Activated CD4-positive, alpha-beta T cell treated with anti-CD3 and anti-CD28 coated beads, Interleukin-10, Interleukin-2, amounts not matched to agents 100 ng/mL and 50 ng/mL, durations not matched to agents 16 hours and 8 hours (primary cell): ENCODE measurements around the gene LMNB1.
A peak's percentile ranks its signal among the peaks of the same experiment; 100 is the strongest.
"Not testable (repeated sequence)": the region's sequence is repeated elsewhere in the genome, so short reads cannot be mapped to it uniquely, and the experiment has no call there.

Experiments used
- DNase-seq: peaks from one replicate; pipeline ENCODE4 v3.0.0-alpha.2; 2020

The LMNB1 gene

DNA sequence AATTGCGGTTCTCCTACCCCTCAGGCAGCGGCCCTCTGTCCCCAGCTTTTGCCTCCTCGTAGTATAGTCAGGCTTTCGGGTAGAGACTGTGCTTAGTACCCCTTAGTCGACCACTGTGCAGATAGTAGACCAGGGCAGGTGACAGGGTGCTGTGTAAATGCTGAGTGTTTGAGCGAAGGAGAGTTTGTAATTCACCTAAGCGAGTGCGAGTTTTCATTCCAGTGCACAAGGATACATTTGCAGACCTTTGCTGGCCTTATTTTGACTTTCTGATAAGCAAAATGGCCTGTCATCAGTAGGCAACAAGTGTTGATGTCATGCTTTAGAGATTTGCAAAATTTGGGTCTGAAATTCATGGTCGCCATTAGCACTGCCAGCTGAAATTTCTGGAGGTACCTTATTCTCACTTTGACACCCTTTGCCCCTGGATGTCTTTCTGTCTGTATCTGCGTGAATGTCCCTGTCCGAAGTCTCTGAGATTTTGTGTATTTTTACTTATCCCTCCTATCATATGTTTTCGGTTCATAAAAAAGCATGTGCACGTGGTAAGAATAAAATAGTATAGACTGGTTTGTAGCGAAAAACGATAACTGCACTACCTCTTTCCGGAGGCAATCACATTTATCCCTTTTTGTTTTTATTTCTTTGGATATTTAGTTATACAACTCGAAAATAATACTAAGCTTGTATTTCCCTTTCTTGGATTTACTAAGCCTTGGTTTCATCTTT lies 1.9 kb downstream of the LMNB1 start:
- peak; percentile 28 for DNase-seq

DNA sequence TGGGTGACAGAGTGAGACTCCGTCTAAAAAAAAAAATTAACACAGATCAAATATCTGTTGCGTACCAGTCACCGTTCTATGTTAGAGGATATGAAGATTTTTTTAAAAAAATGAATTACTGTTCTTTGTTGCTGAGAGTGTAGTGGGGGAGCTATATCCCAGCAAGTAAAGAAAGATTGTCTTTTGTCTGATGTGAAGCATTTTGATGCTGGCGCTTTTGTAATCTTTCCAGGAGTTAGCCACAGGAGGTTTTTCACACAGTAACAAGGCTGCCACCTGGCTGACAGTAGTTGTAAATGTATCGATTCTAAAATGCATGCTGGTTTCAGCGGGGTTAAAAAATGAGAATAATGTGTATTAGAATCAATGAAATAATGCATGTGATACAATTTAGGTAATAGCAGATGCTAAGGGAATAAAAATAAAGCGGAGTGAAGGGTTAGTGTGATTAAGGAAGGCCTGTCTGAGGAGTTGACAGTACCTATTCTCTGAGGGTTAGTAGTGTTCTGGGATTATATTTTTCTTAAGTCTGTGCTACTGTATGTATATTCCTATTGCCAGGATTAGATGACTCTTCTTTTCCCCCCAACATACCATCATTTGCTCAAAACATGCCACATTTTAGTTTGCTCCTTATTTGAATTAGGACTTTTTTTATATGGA lies 3.4 kb downstream of the LMNB1 start:
- peak; percentile 74 for DNase-seq

DNA sequence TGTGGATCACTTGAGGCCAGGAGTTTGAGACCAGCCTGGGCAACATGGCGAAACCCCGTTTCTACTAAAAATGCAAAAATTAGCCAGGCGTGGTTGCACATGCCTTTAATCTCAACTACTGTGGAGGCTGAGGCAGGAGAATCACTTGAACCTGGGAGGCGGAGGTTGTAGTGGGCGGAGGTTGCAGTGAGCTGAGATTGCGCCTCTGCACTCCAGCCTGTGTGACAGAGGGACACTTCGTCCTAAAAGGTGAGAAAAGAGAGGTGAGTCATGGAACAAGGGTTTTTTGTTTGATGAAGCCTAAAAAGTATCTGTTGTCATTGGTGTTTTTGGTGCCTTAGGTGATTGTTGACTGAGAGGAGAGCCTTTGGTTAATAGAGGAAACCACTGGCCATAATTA lies 11.5 kb downstream of the LMNB1 start:
- DNase-seq: peak; percentile 38

DNA sequence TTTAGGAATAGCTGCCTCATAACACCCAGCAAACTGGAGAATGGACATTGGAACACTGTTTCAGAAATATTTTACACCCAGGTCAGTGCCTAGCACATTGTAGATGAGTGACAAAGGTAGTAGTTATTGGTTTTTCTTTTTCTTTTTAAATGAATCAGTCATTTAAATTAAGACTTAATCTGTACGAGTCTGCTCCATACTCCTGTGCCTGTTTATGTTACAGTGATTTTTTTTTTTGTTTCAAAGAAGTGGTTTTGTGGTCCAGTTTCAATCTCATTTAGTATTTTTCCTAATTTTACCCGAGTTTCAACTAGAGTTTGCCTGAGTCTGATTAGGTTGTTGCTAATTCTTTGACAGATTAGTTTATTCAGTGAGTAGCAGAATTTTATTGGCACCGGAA lies 16.2 kb downstream of the LMNB1 start:
- no peak for DNase-seq

DNA sequence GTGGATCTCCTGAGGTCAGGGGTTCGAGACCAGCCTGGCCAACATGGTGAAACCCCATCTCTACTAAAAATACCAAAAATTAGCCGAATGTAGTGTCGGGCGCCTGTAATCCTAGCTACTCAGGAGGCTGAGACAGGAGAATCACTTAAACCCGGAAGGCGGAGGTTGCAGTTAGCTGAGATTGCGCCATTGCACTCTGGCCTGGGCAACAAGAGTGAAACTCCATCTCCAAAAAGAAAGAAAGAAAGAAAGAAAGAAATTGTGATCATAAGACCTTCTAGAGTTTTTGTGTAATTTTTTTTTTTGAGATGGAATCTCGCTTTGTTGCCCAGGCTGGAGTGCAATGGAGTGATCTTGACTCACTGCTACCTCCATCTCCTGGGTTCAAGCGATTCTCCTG lies 16.7 kb downstream of the LMNB1 start:
- DNase-seq: not testable (repeated sequence)

DNA sequence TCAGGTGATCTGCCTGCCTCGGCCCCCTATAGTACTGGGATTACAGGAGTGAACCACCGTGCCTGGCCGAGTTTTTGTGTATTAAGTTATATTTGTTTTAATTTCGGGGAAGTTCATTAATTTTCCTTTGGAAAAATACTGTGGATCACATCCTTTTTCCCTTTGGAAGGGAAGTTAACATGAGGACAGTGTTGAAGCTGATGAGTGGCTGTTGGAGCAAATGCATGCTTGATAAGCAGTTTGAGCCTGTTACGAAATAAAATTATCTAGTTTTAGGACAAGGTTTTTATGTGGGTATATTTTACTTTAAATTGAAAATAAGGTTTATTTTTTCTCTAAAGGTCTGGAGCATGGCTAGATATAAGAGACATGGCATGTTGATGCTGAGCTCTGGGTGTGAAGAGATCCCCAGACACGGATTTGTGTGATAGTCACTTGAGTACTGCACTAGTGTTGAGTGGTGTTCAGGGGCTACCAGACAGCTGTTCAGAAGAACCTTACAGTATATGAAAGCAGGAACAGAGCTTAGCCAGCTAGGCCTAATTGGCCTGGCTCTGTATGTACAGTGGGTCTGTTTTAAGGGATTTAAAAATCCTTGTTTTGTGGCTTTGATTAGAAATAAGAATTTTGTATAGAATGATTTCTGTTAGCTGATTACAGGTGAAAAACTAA lies 17.4 kb downstream of the LMNB1 start:
- DNase-seq: no peak

DNA sequence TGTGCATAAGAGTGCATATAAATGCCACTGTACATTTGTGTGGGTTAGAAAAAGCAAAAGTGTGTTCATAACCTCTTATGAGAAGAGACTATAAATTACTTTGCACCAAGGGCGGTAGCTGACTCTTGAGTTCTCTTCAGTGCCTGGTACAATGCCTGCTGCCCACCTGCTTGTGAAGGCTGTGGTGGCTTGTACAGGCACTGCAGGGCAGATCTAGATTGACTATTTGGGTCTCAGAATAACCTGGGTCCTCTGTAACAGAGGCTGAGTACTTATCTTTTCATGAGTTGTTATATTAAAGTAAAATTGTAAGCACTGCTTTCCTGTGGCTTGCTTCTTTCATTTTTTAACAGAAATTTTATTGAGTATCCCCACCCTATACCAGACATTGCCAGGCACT lies 22.8 kb downstream of the LMNB1 start:
- no peak for DNase-seq

DNA sequence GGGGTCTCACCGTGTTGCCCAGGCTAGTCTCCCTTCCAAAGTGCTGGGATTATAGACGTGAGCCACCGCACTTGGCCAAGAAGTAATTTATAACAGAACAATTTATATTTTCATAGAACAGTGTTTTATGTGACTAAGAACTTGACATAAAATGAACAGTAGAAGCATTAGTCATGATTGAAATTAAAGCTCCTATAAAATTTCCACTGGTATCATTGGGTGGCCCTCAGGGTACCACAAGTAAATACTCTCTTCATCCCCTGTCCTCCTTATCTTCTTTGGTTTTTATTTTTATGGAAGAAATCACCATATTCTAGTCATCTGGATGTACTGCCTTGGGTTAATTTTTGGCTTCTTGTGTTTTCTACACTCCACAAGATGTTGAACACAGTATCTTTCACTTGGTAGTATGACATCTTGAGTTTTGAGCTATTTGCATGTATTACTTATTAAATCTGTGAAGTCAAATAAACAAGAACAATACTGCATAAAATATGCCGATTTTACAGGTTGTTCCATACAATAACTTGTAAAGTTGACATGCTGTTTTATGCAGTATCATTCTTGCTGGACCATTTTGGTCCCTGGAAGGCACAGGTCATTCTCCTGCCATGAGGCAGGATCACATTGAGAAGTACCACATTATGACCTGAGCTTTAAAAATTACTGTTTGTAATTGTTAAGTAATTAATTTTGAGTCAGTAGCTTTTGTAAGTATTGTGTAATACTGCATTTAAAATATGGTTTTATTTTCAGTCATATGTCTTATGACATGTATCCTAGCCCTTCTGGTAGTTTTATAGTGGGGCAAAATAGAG lies 24.4 kb downstream of the LMNB1 start:
- DNase-seq: no peak

DNA sequence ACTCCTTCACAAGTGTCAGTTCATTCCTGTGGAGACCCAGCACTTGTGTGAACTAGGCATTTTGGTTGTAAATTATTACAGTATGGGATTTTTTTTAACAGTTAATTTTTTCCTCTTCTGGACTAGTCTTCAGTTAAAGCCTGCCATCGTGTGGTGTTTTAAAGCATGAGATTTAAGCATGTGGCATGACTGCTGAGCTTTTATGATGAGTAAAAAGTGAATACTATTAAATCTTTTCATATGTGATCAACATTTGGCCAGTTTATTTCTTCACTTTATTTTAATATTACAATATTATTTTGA lies 25.0 kb downstream of the LMNB1 start:
- DNase-seq: peak; percentile 28

DNA sequence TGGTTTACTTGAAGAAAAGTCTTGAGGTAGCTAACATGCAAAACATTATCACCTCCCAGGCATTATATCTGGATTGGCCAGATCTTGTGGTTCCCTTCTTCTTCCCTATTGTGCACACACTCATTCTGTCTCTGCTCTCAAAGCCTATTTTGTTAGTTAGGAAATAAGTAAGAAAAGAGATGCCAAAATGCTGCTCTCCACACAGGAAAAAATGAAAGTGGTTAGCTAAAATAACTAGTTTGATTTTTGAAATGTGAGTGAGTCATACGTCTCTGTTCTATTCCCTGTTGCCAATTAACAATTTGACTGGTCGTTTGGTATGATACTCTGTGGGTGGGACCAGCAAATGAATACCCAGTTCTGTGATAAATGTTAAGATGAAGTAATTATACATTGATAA lies 28.1 kb downstream of the LMNB1 start:
- peak; percentile 38 for DNase-seq

DNA sequence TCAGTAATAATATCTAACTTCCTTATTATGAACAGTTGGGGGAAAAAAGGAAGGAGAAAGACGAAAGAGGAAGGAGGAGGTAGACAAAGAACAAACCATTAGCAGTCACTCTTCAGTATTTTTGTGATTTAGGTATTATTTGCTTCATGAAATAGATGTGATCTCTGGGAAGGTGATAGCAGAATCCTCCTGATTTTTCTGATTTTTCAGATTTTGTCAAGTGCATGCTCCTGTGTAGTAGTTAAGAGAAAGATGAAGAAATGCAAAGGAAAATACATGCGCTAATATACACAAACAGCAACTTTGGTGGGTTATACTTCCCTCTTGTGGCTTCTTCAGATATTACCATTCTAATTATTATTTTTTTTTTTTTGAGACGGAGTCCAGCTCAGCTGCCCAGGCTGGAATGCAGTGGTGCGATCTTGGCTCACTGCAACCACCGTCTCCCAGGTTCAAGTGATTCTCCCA lies 31.6 kb downstream of the LMNB1 start:
- no peak for DNase-seq

DNA sequence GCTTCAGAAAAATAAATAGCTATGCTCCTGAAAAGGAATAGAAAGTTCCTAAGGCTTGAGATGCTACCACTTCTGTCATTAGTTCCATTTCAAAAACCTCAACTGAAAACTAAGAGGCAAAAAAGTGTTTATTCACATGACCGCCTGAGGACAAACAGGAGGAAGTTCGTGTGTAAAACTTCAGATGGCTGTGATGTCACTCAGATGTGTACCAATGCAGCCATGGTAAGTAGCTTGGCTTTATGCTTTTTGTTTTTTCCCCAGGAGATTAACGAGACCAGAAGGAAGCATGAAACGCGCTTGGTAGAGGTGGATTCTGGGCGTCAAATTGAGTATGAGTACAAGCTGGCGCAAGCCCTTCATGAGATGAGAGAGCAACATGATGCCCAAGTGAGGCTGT lies 33.0 kb downstream of the LMNB1 start:
- DNase-seq: no peak

DNA sequence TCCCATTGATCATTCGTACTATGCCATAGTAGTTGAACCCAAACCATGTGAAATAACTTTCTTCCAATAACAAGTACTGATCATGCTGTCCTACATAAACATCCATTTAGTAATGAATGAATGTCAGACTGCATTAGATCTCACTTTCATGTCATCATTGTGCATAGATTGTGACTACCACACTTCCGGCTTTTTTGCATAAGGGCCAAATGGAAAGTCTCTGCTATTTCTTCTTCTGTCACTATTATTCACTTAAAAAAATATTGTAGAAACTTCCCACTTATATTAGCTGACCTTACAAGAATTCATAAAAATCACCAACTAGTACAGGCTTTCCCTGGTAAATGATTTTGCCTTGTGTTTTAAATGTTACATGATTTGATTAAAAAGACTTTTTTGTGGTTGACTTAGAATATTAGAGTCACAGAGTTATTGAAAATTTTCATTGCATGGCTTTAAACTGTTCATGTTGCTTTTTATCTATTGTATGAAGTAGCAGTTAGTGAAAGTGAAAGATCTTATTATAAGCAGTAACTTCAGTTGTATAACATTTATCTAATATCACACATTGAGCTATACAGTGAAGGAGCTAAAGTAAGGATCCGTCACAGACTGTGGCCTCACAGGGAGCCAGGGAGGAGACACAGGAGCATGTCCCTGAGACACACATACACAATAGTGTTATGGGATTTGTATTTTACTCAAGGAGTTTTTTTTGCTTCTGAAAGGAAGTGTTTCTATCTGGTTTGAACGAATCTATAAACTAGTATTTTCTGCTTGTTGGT lies 33.9 kb downstream of the LMNB1 start:
- no peak for DNase-seq

DNA sequence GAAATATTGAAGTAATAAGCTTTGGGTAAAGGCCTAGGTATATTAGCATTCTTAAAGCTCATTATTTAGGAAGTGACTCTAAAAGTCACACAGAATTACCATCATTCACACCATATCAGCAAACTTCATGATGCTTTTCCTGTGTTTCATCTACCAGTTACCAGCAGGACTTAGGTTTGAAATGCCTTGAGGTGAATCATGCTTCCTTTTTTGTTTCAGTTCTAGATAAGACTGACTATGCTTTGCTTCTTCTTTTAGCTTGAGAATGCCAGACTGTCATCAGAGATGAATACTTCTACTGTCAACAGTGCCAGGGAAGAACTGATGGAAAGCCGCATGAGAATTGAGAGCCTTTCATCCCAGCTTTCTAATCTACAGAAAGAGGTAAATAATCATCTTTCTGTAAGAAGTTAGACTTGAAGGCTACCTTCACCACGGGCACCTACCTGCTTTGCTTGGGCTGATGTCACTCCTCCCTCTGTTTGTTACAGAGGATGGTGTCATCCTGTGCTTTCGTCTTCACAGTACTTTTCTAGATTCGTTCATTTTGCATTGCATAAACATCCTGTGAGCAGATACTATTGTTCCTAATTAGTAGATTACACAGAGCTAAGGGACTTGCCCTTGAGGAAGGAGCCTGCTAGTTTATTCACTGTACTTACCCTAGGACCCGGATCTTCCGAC lies 34.7 kb downstream of the LMNB1 start:
- peak; percentile 78 for DNase-seq

DNA sequence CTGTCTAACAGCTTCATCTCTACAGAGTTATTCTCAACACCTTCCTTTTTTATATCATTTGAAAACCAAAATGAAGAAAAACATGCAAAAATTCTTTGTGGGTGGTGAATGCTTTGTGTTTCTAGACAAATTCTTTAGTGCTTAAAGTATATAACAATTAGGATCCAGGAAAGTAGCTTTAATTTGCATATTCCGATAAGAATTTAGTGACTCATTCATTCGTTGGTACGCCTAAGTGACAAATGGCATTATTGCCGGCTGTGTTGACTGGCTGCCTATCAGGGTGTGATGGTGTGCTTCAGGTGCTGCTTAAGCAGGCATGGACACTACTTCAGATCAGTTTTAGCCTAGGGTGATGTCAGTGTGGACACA lies 35.2 kb downstream of the LMNB1 start:
- no peak for DNase-seq

DNA sequence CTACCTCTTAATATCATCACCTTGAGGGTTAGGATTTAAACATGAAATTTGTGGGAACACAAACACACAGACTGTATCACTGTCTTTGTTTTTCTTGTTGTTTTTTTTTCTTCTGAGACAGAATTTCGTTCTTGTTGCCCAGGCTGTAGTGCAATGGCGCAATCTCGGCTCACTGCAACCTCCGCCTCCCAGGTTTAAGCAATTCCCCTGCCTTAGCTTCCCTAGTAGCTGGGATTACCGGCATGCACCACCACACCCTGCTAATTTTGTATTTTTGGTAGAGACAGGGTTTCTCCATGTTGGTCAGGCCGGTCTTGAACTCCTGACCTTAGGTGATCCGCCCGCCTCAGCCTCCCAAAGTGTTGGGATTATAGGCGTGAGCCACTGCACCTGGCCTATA lies 36.9 kb downstream of the LMNB1 start:
- not testable (repeated sequence) for DNase-seq

DNA sequence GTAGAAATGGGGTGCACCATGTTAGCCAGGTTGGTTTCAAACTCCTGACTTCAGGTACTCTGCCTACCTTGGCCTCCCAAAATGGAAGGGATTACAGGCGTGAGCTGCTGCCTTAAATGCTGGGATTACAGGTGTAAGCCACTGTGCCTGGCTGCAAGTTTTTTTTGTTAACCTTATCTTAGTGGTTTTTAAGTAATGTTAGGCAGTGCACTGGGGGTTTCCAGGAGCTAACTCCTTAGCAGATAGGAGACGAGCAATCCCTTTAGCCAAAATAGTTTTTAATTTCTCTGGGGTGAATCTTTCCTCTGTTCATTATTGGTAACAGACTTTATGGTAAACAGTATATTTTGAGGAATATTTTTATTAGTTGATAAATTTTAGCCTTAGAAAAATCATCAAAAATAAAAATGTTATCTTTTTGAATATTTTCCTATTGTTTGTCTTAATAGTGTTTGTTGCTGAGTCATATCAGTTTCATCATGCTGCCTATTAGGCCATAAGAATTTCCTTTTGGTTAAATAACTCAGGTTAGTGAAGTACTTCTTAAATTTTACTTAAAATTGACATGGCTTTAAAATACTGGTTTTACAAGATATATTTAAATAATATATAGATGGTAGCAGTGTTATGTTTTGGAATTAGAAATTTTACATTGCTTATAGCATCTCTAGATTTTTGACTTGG lies 37.9 kb downstream of the LMNB1 start:
- DNase-seq: no peak

DNA sequence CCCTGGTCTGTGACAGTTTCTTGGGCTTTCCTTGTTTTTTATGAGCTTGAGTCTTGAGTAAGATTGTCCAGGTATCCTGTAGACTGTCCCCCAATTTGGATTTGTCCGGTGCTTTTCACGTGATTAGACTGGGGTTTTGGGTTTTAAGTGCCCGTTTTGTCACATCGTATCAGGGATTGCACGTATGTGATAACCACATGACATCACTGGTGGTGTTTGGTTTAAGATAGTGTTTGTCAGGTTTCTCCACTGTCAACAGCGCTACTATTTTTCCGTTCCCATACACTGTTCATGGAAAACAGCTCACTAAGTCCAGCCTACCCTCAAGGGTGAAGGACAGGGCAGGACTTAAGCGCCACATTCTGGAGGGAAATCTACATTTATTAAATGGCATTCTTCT lies 39.7 kb downstream of the LMNB1 start:
- no peak for DNase-seq

DNA sequence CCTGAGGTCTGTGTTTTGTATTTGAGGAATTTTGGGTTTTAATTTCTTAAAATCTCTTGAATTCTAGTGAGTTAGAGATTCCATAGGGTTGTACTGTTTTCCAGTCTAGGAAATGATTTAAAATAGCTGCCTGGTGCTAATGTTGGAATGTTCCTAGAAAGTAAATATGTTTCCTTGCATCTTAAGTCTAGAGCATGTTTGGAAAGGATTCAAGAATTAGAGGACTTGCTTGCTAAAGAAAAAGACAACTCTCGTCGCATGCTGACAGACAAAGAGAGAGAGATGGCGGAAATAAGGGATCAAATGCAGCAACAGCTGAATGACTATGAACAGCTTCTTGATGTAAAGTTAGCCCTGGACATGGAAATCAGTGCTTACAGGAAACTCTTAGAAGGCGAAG lies 41.8 kb downstream of the LMNB1 start:
- DNase-seq: no peak

DNA sequence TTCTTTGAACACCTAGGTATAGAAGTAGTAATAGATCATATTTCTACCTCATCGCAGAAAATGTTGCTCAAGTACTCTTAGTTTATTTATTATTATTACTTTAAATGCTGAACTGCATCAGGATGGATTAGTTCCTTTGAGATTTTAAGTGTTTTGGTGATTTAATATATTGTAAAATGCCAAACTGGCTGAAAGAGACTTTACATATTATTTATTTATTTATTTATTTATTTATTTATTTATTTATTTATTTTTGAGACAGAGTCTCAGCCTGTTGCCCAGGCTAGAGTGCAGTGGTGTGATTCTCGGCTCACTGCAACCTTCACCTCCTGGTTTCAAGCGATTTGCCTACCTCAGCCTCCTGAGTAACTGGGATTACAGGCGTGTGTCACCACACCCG lies 42.3 kb downstream of the LMNB1 start:
- DNase-seq: no peak

DNA sequence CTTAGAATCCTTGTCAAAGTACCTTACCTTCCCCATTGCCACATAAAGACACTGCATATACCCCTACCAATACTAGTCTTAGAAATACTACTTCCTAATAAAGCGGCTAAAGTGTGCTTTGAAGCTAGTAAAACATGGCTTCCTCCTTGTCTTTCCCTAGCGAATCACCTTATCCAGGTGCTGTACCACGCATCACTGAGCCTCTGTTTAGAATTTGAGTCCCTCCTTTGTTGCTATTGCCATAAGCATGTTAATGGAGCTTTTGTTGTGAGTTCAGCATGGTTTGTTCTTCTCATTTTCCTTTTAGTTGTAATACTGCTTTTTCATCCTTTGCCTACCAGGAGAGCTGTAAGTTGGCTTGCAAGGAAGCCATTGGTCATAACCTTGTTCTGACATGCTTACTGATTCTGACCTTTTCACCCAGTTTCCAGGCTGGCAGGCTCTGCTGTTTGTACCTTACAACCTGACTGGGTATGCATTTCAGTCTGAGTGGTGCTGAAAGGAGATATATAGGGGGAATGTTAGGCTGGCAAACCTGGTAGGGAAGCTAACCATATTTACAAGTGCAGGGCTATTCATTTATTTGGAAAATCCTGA lies 49.8 kb downstream of the LMNB1 start:
- no peak for DNase-seq
